HG03159 (cell line): ENCODE data around the gene CMAS.
"Not testable (repeated sequence)": the region's sequence is repeated elsewhere in the genome, so short reads cannot be mapped to it uniquely, and the experiment has no call there.

Source experiments
- ATAC-seq: cut with Tn5 transposase; IDR thresholded peaks from one replicate; pipeline ENCODE4 v1.9.1; 2021; ENCODE audit warnings: mild to moderate bottlenecking, moderate library complexity; ENCODE audit not compliant: unreplicated experiment

CMAS gene

DNA sequence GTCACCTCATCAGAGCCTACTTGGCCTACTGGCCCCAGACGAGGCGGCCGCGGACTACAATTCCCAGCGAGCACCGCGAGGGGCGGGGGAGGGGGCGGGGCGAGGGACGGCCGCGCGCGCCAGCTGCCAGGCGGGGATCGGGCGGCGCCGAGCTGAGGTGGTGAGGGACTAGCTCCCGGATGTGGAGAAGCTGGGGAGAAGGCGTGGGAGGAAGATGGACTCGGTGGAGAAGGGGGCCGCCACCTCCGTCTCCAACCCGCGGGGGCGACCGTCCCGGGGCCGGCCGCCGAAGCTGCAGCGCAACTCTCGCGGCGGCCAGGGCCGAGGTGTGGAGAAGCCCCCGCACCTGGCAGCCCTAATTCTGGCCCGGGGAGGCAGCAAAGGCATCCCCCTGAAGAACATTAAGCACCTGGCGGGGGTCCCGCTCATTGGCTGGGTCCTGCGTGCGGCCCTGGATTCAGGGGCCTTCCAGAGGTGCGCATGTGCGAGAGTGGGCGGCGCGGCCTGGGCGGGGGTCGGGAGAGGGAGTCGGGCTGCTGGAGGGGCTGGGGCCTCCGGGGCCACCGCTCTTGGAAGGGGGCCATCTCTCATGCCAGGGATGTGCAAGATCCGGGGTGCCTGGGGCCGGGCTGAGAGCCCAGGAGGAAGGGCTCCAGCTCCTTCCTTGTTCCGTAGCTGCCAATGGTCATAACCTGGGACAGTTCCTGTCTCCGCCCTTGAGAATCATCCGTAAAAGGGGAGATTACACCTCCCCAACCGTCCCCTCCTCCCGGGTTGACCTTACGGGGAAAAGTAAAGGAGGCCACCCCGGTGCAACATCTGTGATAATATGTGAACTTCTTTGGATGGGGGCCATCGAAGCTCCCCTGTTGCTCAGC lies at the start of gene CMAS:
CMAS (plus strand) TSS at position 129 of the 878 bp plus-strand sequence; CDS start at position 215, 86 bp downstream.
- ATAC-seq, result peak; percentile 85

DNA sequence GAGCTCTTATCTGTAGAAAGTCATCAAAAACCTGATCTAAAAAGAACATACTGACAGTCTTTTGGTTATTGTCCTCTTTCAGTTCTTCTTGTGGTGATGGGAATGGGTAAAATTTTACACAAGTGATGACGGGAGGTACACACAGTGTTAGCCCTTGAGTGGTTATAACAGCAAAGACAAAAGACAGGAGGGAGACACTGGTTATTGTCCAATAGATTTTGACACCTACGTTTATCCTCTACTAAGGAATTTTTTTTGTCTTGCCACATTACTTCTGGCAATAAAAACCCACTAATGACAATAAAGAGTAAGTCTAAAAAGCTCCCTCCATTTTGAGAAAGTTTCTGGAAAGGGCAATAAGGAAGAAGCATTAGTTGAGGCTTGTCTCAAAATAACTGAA lies 47.7 kb upstream of the CMAS start:
- no peak for ATAC-seq

DNA sequence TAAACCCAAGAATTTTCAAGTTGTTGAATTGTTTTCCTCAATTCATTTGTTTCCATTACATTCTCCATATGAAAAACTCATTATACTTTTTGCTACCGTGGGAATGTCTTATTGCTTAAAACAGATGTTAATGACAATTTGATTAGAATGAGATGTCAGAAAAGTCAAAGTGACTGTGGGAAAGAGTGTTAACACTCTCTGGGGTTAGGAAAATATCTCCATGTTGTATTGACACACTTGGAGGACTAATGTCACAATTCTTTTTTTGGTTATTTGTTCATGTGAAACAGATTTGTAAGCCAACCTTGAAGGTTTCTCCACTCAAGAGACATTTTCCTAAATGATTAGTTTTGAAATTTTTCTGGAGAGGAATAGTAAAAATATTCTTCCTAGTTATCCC lies 47.2 kb upstream of the CMAS start:
- no peak for ATAC-seq

DNA sequence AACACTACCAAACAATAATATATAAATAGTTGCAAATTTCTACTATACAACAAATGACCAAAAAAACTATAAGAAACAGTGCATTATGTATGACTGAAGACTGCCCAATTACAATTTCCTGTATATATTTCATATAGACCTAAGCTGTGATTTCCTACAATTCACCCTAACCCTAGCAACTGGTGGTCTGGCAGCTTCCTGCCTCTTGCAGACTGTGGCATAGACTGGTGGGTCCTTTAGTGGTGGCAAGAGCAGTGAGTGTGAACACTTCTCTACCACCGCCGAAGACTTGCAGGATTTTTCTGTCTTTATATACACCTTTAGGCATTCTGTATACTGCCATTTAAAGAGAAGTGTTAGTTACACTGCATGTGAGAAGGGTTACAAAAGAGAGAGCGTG lies 43.6 kb upstream of the CMAS start:
- ATAC-seq, result no peak

DNA sequence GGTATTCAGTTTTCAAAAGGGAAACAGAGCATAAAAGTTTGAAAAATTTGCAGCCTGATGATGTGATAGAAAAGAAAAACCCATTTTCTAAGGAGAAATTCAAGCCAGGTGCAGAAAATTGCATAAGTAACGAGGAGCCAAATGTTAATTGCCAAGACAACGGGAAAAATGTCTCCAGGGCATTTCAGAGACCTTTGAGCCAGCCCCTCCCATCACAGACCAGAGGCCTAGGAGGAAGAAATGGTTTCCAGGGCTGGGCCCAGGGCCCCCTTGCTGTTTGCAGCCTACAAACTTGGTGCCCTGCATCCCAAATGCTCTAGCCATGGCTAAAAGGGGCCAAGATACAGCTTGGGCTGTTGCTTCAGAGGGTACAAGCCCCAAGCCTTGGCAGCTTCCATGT lies 38.2 kb upstream of the CMAS start:
- ATAC-seq, result not testable (repeated sequence)

DNA sequence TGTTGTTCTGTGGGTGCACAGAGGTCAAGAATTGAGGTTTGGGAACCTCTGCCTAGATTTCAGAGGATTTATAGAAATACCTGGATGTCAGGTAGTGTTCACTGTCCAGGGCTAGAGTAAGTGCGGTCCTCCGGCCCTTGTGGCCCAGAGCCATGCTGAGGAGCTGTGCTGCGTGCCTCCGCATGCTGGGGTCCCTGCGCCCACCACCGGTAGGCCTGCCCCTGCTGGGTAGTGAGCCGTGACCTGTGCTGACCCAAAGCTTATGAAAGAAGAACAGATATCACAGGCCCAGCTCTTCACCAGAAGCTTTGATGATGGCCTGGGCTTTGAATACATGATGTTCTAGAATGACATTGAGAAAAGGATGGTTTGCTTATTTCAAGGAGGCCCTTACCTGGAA lies 37.8 kb upstream of the CMAS start:
- no peak for ATAC-seq

DNA sequence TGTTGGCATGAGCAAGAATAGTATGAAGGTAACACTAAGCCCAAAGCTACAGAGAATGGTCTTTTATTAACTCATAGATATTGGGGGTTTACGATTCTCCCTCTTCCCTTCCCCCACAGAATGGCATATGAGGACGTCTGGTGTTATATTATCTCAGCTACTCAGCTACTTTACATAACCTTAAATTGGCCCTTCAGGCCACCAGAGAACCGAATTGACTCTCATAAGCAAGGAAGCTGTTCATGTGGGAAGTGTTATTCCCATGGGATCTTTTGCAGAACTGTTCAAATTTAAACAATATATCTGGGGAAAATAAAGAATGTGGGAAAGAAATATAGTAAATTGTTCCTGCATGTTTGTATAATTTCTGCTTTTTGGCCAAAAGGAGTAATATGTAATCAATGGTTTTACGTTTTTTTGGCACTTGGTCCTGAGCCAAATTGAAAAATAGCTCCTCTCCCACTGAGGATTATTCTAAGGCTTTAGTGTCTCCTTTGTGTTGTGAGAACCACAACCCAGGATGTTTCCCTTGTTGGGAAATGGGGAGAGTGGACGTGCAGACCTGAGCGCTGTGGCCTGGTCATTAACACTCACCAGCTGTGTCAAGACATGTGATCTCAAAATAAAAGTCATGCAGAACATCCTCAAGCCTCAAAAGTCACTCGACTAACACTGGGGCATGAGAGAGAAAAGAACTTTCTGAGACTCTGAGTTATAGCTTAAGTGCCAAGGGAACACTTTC lies 31.8 kb upstream of the CMAS start:
- ATAC-seq, result no peak

DNA sequence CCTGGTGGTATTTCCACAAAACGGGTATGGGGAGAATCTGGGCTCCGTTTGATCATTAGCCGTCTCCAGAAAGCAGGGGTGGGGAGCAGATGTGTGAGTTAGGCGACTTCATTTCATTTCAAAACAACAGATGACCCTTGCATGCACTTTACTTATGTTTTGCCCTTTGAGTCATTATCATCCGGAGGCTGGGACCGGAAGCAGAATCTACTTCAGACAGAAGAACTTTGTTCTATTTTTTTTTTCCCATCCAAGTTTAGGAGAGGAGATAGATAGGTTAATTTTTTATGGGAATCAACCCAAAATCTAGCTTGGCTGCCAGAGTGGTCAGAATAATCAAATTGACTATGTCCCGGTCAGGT lies 31.3 kb upstream of the CMAS start:
- ATAC-seq, result no peak

DNA sequence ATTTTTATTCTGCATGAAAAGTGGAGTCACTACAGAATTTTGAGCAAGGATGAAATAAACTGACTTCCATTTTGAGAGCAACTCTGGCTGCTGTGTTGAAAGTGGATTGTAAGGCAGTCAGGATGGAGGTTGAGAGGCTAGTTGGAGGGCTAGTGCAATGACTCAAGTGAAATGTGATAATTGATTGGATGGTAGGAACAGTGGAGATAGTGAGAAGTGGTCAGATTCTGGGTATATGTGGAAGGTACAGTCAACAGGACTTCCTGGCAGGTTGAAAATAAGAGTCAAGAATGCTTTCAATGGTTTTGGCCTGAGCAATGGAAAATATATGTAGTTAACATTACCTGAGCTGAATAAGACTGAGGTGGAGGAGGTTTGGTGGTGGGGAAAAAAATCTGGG lies 29.0 kb upstream of the CMAS start:
- ATAC-seq, result no peak

DNA sequence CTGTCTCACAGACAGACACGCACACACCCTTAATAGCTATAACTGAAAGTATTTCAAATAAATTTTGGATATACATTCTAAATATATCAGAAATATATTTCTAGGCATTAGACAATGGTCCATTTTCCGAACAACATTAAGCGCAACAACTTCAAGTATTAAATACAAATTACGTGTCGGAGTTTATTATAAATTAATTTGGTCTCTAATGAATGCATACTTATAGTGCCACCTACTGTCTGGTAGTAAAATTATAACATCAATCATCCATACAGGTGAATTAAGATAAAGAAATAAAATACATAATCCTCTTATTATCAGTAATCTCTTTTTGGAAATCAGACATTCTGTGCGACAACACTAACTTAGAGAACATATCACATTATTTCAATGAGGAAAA lies 27.2 kb upstream of the CMAS start:
- no peak for ATAC-seq

DNA sequence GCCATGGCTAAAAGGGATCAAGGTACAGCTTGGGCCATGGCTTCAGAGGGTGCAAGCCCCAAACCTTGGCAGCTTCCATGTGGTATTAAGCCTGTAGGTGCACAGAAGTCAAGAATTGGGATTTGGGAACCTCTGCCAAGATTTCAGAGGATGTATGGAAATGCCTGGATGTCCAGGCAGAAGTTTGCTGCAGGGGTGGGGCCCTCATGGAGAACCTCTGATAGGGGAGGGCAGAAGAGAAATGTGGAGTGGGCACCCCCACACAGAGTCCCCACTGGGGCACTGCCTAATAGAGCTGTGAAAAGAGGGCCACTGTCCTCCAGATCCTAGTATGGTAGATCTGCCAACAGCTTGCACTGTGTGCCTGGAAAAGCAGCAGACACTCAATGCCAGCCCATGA lies 22.5 kb upstream of the CMAS start:
- ATAC-seq, result not testable (repeated sequence)

DNA sequence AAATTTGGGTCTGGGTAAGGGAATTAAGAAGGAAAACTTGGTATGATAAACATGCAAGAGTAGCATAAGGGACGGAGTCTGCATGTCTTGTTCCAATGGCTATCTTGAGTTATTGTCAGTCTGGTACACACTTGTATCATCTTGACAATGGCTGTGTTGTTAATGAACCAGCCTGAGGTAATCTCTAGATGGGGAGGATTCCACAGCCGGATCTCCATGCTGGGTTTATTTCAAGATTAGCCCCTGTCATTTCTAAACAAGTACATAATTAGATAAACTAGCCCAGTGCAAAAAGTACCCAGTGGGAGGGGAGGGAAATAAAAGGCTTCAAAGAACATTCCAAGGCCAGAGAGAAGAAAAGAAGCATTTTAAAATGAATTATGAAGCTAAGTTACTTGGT lies 16.5 kb upstream of the CMAS start:
- no peak for ATAC-seq

DNA sequence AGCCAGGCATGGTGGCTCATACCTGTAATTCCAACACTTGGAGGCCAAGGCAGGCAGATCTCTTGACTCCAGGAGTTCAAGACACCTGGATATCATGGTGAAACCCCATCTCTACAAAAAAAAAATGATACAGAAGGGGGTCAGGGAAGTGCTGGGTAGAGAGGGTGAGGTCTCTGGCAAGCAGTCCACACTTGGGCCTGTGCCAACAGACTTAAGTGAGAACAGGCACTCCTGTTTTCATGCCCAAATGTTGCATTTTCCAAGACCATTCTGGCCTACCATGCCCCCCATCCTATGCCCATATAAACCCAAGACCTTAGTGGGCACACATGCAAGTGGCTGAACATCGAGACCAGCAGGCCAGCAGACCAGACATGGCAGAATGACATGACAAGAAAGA lies 16.0 kb upstream of the CMAS start:
- ATAC-seq, result no peak

DNA sequence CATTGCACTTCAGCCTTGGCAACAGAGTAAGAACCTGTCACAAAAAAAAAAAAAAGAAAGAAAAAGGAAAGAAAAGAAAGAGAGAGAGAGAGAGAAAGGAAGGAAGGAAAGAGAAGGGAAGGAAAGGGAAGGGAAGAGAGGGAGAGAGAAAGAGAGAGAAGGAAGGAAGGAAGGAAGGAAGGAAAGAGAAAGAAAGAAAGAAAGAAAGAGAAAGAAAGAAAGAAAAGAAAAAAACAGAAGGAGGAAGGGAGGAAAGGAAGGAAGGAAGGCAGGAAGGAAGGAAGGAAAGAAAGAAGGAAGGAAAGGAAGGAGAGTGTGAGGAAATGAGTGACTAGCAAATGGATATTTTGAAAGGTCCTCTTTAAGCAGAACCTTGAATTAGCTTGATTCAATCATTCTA lies 13.3 kb upstream of the CMAS start:
- ATAC-seq, result no peak

DNA sequence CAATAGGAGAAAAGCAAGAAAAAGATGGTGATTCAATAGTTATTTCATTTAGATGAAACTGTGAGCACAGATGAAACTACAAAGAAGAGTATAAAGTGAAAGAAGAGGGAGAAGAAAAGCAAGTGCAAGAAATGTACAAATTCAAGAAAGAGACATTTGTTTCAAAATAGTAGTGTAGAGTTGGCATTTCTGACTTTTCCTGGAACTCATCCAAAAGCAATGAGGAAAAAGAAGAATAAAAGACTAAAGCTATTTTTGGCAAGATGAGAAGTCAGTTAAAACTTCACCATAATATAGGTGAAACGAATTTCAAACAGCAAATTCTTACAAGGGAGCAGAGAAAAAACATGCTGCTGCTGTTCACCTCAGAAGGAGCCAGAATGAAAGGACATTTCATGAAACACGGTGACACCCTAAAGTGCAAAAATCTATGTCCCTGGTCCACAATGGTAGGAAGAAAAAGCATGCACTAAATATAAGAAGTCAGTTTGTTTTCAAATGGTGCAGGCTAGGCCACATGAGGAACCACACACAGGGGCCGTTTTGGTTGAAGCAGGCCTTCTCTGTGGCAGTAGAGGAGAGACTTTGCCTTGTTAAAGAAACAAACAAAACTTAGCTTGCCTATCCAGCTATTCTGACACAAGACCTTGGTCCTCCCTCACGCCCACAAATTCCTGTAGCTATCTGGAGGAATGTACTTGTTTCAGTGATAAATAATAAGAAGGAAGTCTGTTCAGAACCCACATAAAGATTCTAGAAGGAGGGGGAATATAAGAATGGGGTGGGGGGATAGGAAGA lies 11.1 kb upstream of the CMAS start:
- no peak for ATAC-seq

DNA sequence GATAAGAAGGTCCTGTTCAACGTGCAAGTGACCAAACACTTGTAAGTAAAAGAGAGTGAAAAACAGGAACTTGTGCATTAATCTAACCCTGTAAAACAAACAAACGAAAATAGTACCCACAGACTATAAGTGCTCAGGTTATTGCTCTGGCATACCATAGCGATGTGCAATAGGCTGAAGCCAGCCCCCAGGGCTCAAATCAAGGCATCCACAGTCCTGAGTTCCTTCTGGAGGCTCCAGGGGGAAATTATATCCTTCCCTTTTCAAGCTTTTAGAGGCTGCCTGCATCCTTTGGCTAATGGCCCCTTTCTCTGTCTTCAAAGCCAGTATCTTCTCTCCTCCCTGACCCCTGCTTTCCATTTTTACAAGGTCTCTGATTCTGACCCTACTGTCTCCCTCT lies 8.1 kb upstream of the CMAS start:
- no peak for ATAC-seq

DNA sequence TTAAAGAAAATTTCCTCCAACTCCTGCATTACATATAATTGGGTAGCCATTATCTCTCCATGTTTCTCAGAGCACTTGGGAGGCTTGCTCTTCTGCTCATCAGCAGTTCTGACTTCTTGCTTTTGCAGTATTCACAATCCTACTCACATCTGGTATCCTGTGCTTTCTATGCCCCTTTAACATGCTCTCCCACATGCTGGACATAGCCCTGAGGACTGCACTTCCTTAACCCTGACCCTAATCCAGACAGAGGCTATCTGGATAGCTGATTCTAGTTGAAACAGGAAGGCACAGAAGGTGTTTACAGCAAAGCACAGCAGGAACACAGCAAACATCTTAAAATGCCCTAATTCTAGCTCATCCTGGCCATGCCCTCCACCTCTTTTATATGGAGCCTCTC lies 7.3 kb upstream of the CMAS start:
- ATAC-seq, result no peak

DNA sequence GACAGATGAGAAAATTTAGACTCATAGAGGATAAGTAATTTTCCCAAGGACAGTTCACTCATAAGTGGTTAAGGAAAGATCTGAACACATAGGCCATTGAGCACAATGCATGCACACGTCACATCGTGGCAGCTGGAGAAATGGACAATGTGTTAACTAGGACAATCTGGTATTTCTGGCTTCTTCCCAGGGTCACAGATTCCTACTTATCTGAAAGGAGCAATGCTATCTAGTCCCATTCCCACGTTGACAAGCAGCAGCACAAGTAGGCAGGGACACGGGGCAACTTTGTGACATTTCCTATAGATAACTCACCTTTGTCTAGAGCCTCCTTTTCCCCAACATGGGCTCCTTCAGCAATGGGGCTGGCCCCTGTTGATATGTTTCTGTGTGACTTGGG lies 6.7 kb upstream of the CMAS start:
- no peak for ATAC-seq

DNA sequence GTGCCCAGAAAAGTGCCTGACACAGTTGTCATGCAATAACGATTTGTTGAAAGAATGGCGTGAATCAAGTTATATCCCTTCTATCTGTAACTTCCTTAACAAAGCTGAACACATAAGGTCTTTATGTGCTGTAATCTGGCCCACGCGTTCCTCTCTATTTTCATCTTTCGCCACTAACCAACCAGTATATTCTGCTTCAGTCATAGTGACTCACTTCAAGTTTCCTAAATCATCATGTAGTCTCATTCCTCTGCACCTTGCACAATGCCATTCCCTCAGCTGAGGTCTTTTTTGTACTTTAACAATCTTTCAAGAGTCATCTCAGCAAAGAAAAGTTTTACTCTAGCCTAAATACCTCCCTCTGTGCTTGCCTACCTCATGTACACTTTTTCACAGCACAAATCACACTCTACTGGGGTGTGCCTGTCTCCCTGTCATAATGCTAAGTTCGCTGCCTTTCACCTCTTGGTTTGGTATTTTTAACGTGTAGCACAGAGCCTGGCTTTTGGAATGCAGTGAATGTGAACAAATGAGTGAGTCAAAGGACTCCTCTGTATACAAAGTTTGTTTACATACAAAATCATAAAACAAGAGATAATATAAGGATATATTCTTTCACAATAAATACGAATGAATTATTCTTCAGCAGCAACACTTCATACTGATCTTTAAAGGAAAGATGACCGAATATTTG lies 2.9 kb upstream of the CMAS start:
- ATAC-seq, result no peak

DNA sequence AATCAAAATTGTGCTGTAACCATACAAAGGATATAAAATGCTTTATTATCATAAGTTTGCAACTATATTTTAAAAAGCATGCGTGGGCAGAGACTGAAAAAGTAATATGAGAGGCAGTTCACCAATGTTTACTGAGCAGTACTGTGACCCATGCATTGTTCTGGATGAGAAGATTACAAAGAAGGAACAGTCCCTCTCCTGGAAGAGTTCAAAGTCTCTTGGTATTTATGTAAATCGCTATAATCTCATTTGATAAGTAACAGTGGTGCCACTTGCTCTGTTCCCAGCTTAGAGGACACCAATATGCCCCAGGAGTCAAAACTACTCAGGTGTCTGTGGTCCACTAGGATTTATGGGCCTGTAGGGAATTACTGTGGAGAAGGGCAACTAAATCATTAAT lies 2.1 kb upstream of the CMAS start:
- no peak for ATAC-seq

DNA sequence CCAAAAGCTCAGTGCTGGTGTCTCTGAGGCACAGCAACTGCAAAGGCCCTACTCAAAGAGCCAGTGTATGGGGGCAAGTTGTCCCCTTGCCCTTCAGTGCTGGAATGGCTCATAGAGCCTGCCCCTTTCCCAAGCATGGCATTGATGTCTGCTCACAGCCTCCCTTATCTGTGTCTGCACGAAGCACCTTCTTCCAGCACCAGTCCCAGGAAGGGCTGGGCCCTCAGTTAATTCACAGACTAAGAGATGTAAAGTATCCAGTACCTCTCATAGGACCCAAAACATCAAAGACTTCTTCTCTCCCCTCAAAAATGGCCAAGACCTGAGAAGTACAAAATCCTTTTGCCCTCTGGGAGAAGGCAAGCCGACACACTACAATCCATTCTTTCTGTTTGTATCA lies 1.6 kb upstream of the CMAS start:
- no peak for ATAC-seq
